ENCODE measurements around the gene DNAJC5G.

DNA sequence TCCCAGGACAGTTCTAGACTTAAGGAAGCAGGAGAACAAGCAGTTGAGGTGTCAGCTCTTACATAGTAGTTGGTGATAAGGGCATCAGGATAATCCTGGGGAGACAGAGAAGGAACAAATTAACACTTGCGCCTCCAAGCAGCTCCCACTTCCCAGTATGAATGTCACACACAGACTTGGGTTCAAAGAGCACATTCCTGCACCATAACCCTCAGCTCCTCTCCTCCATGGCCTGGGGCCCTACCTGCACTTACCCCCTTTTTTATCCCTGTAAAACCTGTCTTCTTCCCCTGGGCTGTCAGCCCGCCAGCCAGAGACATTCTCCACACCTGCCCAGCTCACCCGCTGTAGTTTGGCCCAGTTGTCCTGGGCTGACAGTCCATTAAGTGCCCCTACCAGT, 36.9 kb downstream of the DNAJC5G start:
- TF ChIP-seq, protein P1, sequence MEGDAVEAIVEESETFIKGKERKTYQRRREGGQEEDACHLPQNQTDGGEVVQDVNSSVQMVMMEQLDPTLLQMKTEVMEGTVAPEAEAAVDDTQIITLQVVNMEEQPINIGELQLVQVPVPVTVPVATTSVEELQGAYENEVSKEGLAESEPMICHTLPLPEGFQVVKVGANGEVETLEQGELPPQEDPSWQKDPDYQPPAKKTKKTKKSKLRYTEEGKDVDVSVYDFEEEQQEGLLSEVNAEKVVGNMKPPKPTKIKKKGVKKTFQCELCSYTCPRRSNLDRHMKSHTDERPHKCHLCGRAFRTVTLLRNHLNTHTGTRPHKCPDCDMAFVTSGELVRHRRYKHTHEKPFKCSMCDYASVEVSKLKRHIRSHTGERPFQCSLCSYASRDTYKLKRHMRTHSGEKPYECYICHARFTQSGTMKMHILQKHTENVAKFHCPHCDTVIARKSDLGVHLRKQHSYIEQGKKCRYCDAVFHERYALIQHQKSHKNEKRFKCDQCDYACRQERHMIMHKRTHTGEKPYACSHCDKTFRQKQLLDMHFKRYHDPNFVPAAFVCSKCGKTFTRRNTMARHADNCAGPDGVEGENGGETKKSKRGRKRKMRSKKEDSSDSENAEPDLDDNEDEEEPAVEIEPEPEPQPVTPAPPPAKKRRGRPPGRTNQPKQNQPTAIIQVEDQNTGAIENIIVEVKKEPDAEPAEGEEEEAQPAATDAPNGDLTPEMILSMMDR (IDR thresholded peaks at IDR 0.05): no peak
- TF ChIP-seq POLR2A (IDR thresholded peaks at IDR 0.05): no peak

Data from heart left ventricle (tissue), 13 donors.